GM18520 (cell line): ENCODE results near the gene DNAAF8.
"Not testable (repeated sequence)": the region's sequence is repeated elsewhere in the genome, so short reads cannot be mapped to it uniquely, and the experiment has no call there.

Experiments used
- ATAC-seq: cut with Tn5 transposase; IDR thresholded peaks from one replicate; pipeline ENCODE4 v1.9.1; 2021; ENCODE audit not compliant: unreplicated experiment

The DNAAF8 gene

DNA sequence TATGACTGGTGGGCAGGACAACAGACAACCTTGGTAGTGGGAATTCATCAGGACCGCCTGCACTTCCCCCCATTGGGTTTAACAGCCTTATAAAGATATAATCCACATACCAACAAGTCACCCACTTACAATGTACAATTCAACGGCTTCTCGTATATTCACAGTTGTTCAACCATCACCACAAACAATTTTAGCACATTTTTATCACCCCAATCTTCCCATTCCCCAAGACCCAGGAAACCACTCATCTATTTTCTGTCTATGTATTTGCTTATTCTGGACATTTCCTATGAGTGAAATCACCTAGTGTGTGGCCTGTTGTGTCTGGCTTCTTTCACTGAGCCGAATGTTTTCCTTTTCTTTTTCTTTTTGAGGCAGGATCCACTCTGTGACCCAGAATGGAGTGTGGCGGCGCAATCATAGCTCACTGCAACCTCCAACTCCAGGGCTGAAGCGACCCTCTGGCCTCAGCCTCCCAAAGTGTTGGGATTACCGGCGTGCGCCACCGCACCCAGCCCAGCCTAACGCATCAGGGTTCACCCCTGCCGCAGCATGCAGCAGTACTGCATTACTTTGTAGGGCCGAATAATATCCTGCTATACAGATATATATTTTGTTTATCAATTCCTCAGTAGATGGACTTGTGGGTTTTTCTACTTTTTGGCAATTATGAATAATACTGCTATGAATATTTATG lies 11.1 kb upstream of the DNAAF8 start:
- no peak for ATAC-seq

DNA sequence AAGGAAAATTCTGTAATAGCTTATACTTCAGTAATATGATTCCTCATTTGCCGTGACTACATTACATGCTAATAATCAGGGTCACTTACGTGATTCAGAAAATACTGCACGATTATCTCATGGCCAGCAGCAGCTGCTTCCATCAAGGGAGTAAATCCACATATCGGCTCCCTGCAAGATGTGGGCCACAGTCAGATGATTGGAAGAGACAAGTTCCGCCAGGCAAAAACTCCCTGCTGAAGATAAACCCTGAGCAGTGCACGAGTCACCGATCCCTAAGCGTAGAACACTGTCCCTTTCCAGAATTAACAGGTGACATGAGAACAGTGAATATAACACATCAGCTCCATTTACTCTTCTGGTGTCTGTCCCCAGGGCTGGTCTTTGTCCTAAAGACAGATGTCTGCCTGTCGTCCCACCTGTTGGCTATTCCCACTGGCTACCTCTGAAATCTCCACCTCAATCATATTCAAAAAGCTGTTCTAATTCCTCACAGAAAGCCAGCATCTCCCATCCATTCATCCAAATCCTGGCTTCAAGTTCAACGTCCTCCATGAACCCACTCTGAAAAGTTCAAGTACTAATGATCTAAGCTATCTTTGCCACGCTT lies 9.6 kb upstream of the DNAAF8 start:
- no peak for ATAC-seq

DNA sequence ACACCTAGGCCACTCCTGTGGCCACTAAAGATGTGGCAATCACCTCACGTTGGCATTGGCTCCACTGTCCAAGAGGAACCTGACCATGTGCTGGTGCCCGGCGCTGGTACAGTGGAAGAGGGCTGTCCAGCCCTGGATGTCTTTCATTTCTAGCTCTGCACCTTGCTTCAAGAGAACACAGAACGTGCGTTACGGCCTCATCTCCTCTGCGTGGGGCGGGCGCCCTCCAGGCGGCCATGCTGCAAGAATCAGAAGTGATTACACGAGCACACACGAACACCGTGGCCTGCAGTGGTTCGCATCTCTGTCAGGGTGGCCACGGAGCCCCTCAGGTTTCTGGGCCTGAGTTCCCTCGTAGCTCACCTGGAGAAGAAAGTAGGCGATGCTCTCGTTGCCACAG lies 7.7 kb upstream of the DNAAF8 start:
- ATAC-seq: no peak

DNA sequence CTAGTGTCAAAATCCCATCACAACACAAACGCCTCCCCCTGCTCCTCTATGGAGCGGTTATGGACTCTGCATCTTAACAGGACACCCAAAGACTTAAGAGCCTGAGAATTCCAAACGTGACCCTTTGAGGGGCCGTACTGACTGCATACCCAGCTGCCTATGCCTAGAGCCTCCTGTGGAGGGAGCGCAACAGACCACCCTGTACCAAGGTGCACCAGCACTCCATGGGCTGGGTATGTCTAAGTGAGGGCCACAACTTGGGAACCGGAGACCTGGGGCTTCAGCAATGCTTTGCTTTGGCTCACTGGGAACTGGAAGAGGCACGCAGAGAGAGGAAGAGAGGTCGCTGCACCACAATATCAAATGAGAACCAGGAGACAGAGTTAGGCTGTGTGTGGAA lies 5.7 kb upstream of the DNAAF8 start:
- ATAC-seq: no peak

DNA sequence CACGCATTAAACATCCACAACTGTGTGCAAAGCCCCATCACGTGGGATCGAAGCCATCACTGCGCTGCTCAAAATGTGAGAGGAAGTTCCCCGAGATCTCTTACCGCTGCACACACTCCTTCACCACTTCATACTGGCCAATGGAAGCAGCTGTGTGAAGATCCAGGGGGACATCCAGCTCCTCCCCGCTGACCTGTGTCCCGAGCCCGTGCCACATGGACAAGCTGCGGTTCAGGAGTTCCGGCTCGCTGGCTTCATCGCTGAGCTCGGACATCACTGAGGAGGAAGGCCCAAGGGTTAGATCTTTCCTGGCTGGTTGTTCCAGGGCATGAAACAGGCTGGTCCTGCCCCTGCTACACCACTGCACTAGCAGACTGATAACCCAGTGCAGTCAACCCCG lies 4.5 kb upstream of the DNAAF8 start:
- no peak for ATAC-seq

DNA sequence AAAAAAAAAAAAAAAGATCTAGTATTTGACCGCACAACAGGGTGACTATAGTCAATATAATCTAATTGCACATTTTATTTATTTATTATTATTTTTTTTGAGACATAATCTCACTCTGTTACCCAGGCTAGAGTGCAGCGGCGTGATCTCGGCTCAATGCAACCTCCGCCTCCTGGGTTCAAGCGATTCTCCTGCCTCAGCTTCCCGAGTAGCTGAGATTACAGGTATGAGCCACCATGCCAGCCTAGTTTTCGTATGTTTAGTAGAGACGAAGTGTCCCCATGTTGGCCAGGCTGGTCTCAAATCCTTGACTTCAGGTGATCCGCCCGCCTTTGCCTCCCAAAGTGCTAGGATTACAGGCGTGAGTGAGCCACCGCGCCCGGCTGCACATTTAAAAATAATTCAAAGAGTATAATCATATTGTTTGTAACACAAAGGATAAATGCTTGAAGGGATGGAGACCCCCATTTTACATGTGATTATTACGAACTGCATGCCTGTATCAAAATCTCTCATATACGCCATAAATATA lies 1.1 kb upstream of the DNAAF8 start:
- ATAC-seq: no peak

DNA sequence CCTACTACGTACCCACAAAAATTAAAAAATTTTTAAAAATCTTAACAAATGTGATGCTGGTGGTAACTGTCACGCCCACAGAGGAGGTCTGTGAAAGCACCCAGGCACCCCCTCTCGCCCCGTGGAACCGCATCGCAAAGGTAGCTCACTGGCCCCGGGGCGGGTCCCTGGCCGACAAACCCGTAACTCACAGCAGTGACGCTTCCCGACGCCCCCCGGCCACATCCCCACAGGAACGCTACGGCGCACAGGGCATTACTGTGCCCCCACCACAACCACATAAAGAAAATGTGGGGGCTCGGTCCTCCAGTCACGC lies 632 bp upstream of the DNAAF8 start:
- ATAC-seq: no peak

DNA sequence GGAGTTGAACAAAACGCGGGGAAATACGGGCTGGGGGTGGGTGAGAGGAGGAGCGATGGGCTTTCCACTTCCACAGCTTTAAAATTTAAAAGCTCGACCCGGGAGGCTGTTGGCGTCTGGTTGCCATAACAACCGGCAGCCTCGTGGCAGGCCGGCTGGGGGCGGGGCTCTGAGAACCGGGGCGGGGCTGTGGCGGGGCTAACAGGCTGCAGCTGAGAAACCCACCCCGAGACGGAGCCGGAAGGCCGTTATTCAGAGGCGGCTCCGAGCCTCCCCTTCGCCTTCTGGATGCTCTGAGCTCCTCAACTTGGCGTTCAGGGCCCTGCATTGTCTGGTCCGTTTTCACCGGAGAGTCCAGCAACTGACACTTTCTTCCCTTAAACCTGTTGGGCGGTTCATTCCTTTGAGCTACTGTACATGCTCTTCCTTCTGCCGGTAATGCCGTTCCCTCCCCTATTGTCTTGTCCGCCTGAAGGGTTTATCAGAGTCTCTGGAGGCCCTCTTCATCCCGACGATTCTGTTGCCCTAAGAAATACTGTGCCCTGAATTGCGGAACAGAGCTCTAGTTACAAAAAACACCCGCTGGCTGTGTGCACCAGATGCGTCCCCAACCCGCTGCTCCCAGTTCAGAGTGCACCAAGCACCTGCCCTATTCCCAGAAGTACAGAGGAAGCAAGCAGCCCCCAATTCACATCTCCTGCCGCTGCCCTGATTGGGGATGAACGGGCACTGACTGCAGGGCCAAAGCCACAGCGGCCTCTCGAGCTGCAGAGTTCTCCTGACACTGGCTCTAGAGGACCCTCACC lies 596 bp downstream of the DNAAF8 start:
- peak; percentile 17 for ATAC-seq

DNA sequence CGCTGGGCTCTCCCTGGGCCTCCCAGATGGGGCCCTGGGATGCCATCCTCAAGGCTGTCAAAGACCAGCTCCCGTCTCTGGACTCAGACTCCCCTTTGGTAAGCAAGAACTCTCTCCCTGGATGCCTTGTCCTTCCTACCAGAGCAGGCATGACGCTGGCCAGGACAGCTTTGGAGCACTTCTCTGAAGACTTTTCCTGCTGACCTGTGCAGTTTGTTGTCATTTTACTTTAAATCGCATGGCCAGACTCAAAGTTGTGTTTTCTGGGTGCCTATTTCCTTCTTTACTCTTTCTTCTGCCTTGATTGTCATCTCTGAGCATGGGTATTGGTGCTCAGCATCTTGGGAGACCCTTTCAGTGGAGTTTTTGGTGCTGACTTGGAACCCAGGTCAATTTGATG lies 2.2 kb downstream of the DNAAF8 start:
- ATAC-seq: no peak

DNA sequence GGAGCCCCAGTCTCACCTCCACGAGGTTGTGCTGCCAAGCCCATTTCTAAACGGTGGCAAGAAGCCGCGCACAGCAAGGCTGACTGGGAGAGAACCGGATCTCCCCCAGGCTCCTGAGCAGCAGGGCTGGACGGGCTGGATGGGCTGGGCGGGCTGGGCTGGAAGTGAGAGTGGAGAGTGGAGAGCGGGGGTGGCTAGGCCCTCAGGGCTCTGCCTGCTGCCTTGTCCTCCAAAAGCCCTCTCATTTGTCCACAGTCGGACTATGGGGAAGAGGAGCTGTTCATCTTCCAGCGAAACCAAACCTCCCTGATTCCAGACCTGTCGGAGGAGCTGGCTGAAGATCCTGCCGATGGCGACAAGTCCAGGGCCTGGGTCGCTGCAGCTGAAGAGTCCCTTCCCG lies 3.2 kb downstream of the DNAAF8 start:
- no peak for ATAC-seq

DNA sequence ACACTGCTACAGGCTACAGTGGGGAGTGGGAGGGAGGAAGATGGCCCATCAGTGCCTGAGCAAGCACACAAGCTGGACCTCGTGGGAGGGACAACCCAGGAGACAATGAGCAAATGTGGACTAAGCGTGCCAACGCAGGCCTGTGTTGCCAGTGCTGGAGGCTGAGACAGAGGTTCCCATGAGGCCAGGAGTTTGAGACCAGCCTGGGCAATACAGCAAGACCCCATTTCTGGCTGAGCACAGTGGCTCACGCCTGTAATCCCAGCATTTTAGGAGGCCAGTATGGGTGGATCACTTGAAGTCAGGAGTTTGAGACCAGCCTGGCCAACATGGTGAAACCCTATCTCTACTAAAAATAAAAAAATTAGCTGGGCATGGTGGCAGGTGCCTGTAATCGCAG lies 4.0 kb downstream of the DNAAF8 start:
- not testable (repeated sequence) for ATAC-seq

DNA sequence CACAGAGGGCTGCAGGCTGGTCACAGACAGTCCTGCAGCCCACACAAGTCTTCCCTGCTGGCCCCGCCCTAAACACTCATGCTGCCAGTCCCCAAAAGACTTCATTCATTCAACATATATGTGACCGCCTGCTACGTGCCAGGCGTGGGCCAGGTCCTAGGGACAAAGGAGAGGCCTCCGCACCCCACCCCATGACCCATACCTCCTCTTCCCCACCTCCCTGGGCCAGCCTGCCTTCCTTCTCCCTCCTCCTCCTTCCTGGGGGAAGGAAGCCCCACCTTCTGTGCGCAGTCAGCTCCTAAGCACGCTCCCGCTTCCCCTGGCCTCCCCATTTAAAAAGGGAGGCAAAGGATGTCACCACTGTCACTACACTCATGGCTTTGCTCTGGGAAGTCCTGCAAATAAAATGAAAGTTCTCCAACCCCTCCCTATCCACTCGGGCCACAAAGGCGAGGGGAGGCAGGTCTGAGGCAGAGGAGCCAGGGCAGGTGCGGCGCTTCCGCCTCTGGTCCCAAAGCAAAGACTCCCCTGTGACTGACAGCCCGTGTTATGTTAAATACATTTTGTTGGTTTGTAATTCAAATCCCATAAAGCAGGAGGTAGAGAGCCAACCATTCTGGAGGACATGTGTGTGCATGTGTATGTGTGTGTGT lies 9.0 kb downstream of the DNAAF8 start:
- ATAC-seq: no peak

DNA sequence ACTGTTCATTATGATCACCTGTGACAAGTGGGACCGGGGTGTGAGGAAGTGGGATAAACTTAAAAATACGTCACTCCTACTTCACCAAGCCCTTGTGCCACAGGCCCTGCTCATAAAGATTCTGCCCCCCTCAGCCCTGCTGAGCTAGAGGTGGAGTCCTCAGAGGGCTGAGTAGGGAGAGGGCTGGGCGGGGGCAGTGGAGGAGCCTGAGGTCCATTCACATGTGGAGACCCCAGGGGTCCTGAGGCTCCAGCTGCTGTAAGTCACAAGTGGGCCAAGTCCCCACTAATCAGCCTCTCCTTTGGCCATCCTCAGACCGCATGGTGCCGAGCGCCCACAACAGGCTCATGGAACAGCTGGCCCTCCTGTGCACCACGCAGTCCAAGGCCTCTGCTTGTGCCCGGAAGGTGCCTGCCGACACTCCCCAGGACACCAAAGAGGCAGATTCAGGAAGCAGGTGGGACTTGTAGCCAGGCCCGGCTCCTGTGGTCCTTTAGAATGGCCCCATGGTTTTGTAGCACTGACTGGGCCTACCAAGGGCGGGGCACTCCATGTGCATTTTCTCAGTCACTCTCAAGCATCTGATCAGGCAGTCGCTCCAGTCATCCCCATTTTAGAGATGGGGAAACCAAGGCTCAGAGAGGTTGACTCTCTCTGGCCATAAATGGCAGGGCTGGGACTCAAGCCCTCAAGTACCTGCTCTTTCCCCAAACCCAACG lies 10.4 kb downstream of the DNAAF8 start:
- ATAC-seq: no peak

DNA sequence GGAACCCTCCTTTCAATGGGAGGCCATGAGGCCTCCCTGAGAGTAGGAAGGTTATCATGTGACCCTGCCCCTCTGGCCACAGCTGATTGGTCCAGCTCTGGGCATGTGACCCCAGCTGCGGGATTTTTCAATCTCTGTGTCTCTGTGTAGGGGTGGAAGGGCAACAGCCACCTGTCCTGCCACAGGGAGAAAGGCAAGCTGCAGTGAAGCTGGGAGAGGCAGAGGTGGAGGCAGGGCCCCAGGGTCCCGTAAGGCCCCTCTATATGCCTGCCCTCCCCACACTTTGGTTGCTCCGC lies 10.9 kb downstream of the DNAAF8 start:
- ATAC-seq: no peak

DNA sequence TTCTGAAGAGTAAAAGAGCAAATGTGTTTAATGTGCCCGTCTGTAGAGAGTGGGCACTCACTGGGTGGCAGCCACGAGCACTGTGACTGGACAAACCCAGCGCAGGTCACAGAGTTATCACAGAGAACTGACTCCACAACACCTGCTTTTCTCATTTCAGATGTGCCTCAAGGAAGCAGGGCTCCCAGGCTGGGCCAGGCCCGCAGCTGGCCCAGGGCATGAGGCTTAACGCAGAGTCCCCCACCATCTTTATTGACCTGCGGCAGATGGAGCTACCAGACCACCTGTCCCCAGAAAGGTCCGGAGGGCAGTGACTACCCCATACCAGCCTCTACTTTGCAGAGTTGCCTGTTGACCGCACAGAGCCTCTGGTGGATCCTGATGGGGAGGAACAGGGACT lies 11.9 kb downstream of the DNAAF8 start:
- no peak for ATAC-seq

DNA sequence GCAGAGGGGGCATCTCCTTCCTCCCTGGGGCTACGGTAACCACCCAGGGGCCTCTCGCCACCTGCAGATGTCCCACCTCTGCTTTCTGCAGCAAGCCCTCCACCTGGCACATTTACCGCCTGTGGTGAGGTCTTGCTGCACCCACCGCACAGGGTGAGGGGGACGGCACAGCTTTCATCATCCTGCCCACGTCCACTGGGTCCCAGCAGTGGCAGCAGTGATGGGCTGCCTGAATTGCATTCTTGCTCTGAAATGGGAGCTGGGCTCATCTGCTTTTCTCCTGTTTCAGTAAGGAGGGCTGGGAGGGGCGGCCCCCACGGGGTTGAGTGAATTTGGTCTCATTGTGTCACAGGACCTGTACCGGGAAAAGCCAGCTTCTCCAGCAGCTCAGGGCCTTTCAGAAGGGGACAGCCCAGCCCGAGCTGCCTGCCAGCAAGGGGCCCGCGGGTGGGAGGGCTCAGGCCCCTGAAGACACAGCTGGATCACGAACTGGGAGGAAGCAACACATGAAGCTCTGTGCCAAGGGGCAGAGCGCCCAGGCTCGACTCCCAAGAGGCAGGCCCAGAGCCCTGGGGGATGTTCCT lies 12.7 kb downstream of the DNAAF8 start:
- ATAC-seq: no peak

DNA sequence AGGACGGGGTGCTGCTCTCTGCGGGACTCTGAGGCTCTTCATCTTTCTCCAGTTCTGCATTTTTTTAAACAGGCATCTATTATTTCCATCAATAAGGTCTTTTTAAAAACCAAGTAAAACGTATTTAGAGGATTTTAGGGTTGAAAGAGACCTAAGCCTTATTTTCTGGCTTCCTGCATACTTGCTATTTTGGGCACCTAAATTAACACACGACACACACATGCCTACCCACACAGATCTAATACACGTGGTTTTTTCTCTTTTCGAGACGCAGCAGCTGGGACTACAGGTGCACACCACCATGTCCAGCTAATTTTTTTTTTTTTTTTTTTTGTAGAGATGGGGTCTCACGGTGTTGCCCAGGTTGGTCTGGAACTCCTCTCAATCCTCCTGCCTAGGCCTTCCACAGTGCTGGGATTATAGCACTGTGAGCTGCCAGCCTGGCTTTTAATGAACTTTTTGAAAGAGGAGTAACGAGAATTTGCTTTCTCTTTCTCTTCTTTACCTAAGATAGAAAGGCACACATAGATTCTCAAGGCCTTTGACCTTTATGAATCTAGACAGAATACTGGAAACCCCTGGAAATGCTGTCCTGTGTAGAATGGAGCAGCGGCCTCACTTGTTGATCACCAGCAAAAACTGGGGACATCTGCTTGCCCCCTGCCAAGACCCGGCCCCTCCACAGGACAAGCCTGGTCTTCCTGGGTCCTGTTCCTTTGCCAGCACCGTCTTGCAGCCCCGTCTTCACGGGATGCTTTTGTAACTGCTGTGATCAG lies 13.8 kb downstream of the DNAAF8 start:
- ATAC-seq: no peak

DNA sequence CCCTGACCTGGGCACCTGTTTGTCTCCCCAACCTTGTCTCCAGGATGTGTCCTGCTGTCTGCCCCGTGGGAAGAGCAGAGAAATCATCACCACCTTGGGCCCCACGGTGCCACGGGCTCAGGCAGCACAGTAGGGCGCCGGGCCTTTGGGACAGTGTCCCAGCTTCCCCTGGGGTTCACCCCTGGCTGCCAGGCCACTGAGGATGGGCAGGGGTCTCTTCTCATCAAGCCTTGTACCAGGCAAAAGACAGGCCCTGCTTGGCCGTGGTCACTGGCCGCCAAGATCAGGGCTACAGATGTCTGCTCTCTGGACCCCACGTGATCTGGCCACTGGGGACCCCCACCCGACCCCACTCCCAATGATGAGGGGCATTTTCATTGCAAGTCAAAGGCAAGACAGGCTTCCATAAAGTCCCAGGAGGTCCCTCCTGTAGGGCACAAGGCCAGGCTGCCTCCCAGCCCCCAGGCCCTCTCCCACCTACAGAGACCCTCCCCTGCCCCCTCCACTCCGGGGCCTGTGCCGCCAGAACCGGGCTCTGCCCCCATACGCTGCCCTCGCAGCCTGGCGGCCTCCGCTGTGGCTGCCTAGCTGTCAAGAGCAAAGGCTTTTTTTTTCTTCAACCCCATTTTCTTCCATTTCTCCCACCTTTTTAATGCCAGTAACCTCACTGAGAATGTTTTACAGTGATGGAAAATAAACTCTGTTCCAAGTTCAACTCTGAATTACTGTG lies 14.5 kb downstream of the DNAAF8 start:
- no peak for ATAC-seq

DNA sequence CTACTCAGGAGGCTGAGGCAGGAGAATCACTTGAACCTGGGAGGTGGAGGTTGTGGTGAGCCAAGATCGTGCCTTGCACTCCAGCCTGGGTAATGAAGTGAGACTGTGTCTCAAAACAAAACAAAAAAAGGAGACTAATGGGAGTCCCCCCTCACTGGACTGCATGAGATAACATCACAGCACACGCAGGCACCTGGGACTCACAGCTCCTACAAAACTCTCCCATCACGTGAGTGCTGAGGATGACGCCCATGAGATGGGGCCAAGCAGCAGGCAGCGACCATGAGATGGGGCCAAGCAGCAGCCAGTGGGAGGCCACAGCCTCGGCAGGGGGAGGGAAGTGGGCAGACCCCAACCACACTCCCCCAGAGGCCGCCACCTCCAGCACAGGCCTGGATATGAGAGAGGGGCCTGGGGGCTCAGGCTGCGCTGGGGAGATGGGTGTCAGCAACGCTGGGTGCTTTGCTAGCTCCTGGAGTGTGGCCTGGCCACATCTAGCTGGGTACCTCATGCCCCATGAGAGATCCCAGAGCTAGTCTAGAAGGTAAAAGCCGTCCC lies 15.4 kb downstream of the DNAAF8 start:
- no peak for ATAC-seq
